ENCODE results near the gene KLHL22.

DNA sequence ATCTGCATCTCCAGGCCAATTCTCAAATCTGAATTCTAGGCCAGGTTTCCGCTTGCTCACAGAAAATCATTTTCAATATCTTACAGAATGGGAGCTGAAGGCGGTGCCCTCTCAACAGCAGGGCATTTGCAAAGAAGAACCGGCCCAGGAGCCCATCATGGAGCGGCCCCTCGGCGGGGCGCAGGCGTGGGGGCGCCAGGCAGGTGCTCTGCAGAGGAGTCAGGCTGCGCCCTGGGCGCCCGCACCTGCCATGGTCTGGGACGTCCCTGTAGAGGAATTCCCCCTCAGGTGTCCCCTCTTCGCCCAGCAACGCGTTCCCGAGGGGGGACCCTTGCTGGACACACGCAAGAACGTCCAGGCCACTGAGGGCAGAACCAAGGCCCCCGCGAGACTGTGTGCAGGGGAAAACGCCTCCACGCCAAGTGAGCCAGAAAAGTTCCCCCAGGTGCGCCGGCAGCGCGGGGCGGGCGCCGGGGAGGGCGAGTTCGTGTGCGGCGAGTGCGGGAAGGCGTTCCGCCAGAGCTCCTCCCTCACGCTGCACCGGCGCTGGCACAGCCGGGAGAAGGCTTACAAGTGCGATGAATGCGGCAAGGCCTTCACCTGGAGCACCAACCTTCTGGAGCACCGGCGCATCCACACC lies 90.2 kb downstream of the KLHL22 start:
- TF ChIP-seq, protein P1, sequence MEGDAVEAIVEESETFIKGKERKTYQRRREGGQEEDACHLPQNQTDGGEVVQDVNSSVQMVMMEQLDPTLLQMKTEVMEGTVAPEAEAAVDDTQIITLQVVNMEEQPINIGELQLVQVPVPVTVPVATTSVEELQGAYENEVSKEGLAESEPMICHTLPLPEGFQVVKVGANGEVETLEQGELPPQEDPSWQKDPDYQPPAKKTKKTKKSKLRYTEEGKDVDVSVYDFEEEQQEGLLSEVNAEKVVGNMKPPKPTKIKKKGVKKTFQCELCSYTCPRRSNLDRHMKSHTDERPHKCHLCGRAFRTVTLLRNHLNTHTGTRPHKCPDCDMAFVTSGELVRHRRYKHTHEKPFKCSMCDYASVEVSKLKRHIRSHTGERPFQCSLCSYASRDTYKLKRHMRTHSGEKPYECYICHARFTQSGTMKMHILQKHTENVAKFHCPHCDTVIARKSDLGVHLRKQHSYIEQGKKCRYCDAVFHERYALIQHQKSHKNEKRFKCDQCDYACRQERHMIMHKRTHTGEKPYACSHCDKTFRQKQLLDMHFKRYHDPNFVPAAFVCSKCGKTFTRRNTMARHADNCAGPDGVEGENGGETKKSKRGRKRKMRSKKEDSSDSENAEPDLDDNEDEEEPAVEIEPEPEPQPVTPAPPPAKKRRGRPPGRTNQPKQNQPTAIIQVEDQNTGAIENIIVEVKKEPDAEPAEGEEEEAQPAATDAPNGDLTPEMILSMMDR (conservative IDR thresholded peaks at IDR 0.05 in 1 of 2, IDR thresholded peaks at IDR 0.05 in 1 of 2; ENCODE audit: extremely low read depth in 1 of 2, insufficient read depth in 1 of 2, low read depth in 1 of 2, low read length in 2 of 2), result no peak
- TF ChIP-seq EZH2 (IDR thresholded peaks at IDR 0.05; ENCODE audit: borderline replicate concordance, low read length), result no peak

Data from mammary epithelial cell (primary cell).